GM19025 (cell line): ENCODE results near the gene CSTPP1.

Source experiments
- ATAC-seq: cut with Tn5 transposase; IDR thresholded peaks from one replicate; pipeline ENCODE4 v1.9.1; 2021; ENCODE audit warnings: mild to moderate bottlenecking, low read depth, moderate library complexity; ENCODE audit not compliant: unreplicated experiment

The CSTPP1 gene

GRCh38 chr11:46936138-46937110, at the start of gene CSTPP1:
Gene CSTPP1, plus strand, starts transcription at chr11:46936761. Its CDS starts 45 bp downstream, at chr11:46936806.
- ATAC-seq: peak; percentile 86

GRCh38 chr11:46888636-46889035, 47.9 kb upstream of the CSTPP1 start:
- no peak for ATAC-seq

DNA sequence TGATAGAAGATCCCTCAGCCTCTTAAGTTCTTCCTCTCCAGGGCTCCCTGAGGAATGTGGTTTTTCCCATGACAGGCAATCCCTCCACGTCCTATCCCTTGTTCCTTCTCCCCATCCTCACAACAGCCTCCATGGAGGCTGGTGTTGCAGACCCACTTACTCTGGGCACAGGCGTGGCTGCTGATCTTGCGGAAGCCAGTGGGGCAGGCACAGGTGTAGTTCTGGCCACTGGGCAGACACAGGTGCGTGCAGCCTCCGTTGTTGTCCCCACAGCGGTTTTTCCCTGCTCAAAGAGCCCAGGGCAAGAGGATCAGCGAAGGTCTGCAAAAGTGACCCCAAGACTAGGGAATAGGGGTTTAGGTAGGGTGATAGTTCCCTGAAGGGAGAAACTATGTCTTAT, 47.3 kb upstream of the CSTPP1 start:
- no peak for ATAC-seq

GRCh38 chr11:46889689-46890475, 46.7 kb upstream of the CSTPP1 start:
- ATAC-seq: no peak

GRCh38 chr11:46890665-46891064, 45.9 kb upstream of the CSTPP1 start:
- no peak for ATAC-seq

DNA sequence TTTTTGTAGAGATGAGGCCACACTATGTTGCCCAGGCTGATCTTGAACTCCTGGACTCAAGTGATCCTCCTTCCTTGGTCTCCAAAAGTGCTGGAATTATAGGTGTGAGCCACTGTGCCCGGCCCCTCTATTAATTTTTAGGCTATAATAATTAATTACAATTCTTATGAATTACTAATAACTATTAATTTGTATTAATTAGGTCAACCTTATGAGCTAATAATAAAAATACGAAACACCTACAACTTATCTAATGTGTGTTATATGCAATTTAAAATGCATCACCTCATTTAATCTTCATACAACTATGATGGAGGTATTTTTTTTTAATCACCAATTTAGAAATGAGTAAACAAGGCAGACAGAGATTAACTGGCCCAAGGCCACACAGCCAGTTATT, 44.5 kb upstream of the CSTPP1 start:
- ATAC-seq: no peak

DNA sequence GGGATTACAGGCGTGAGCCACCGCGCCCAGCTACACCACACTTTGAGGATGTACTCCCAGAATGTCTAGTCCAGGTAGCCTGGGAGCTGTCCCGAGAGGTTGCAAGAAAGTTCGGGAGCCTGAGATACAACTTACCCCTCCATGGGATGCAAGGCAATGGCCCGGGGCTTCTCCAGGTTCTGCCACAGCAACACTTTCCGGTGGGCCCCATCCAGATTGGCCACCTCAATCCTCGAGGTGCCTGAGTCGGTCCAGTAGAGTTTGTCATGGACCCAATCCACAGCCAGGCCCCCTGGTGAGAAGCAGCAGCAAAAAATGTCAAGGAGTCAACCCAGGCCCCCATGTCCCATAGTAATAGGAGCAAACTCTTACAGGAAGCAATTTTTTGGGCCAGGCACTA, 43.7 kb upstream of the CSTPP1 start:
- no peak for ATAC-seq

DNA sequence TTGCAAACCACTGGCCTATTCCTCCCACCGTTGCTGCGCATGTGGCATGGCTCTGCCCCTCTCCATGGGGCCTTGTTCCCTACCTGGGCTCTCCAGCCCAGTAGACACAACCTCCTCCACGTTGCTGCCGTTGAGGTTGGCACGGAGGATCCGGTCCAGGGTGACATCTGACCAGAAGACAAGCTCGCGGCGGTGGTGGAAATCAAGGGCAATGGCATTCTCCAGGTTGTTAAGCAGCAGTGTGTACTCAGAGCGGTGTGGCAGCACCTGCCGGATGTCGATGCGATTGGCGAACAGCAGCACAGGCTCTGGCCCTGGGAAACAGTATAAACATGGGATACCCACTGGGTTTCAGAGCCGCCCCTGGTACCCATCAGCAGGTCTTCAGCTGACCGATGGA, 42.1 kb upstream of the CSTPP1 start:
- ATAC-seq: no peak

DNA sequence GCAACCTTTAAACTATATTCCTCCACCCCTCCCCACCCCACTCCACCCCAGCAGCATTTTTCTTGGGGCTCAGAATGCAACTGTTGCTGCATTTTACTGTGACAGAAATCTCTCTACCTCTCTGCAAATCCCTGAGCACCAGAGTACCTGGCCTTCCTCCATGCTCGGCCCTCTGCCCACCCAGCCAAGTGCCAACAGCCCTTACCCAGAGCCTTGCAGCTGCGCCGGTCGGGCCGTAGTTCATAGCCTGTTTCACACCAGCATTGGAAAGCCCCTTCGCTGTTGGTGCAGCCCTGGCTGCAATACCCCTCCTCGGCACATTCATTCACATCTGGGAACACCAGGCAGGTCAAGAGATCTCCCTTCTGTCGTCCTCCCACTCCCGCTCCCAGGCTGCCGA, 41.6 kb upstream of the CSTPP1 start:
- no peak for ATAC-seq

GRCh38 chr11:46895821-46896220, 40.7 kb upstream of the CSTPP1 start:
- ATAC-seq: no peak

GRCh38 chr11:46896719-46897406, 39.7 kb upstream of the CSTPP1 start:
- no peak for ATAC-seq

- no peak for ATAC-seq
Observed at GRCh38 chr11:46898396-46899095, 38.0 kb upstream of the CSTPP1 start.

- ATAC-seq: no peak
Observed at GRCh38 chr11:46899501-46900025, 37.0 kb upstream of the CSTPP1 start.

DNA sequence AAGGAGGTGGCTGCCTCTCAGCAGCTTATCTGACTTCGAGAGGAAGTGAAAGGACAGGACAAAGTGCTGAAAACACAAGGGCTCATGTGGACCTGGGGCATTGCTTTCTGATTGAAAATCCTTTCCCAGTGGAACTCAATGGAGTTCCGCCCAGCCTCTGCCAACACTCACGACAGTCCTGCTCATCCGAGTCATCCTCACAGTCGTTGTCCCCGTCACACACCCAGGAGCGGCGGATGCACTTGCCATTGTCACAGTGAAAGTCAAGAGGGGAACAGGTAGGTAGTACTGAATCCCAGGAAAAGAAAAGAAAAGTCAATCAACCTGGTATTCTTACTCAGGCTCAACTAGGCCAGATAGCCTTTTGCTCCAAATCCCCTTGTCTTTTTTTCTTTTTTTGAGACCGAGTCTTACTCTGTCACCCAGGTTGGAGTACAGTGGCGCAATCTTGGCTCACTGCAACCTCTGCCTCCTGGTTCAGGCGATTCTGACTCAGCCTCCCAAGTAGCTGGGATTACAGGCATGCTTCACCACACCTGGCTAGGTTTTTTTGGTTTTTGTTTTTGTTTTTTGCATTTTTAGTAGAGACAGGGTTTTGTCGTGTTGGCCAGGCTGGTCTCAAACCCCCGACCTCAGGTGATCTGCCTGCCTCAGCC, 36.3 kb upstream of the CSTPP1 start:
- no peak for ATAC-seq

- ATAC-seq: no peak
Observed at GRCh38 chr11:46901156-46901555, 35.4 kb upstream of the CSTPP1 start.

GRCh38 chr11:46902694-46903093, 33.9 kb upstream of the CSTPP1 start:
- no peak for ATAC-seq

- no peak for ATAC-seq
Observed at GRCh38 chr11:46903846-46904245, 32.7 kb upstream of the CSTPP1 start.

- no peak for ATAC-seq
Observed at GRCh38 chr11:46905806-46906205, 30.8 kb upstream of the CSTPP1 start.

DNA sequence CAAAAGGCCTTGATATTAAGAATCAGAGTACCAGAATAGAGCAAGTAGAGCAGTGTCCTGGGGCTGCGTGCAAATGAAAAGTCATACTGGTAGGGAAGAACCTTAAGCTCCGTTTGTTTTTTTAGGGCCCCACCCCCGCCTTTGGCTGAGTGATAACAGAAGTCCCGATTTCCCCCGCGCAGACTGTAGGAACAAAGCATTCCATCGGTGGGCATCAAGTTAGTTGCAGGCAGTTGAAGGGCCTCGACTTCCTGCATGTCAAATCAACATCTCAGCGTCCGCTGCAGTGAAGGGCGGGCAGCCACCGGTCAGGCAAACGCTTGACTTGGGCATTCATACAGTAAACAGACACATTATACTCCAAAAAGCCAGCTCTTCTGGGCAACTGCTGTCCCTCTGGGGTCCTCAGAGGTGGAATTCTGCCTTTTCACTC, 29.9 kb upstream of the CSTPP1 start:
- no peak for ATAC-seq
